Hematopoietic multipotent progenitor cell (in vitro differentiated cells): ENCODE measurements around the gene NUDCD3. TPM values are rescaled to one million over a fixed set of nuclear protein-coding genes. Genes with fewer than 3 reads are reported as not detected.
A peak's percentile ranks its signal among the peaks of the same experiment; 100 is the strongest.

Experiments used
- DNase-seq, 3 donors: peaks; one replicate each; pipeline ENCODE4 v3.0.0-alpha.2; 2011 to 2015; ENCODE audit warnings: low read depth in 2 of 3, low spot score in 2 of 3
- total RNA-seq: library from RNA; depleted of rRNA; stranded (reverse); fragments of >200 nt; gene quantifications from one replicate; pipeline ENCODE4 v1.2.3, GENCODE V29; 2012

Gene NUDCD3
- total RNA-seq, 1 donor, result 59.5 TPM

- DNase-seq, result peak in 1 of 3 donors; percentile 59
These were observed 7.7 kb downstream of the NUDCD3 start for GRCh38 chr7:44482502-44483485.

DNA sequence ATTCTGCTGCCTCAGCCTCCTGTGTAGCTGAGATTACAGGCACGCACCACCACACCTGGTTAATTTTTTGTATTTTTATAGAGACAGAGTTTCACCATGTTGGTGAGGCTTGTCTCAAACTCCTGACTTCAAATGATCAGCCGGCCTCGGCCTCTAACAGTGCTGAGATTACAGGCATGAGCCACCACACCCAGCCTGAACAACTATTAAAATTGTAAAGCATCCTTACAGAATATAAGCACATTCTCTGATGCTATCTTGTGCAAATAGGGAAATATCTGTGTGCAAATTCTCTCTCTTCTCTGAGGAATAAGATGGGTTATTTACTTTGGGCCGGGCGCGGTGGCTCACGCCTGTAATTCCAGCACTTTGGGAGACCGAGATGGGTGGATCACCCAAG, 12.5 kb downstream of the NUDCD3 start:
- no peak for DNase-seq

GRCh38 chr7:44477063-44477830, 13.2 kb downstream of the NUDCD3 start:
- DNase-seq, result peak; percentile 37 to 75 (median 68)

DNA sequence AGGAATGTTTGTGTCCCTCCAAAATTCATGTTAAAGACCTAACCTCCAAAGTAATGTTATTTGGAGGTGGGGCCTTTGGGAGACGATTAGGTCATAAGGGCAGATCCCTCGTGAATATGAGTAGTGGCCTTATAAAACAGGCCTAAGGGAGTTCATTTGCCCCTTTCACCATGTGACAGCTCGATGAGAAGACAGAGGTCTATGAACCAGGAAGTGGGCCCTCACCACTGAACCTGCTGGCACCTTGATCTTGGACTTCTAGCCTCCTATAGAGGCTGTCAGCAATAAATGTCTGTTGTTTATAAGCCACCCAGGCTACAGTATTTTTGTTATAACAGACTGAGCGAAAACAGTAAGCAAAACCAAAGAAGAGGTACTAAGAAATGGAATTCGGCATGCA, 14.1 kb downstream of the NUDCD3 start:
- DNase-seq, result no peak

DNA sequence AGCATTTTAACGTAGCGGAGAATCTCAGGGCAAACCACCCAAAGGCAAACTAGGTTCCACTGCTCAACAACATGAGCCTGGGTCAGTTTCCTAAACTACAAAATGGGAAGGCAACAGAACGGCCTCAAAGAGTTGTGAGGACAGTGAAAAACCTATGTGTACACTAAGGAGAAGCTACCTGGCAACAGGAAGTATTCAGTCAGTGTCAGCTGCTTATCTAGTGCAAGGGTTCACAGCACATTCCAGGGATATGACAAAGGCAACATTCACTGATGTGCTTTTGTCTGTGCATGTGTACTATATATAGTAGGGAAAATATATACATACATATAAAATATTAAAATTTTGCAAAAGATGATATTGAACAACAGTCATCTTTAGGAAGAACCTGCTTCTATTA, 17.2 kb downstream of the NUDCD3 start:
- DNase-seq, result no peak

DNA sequence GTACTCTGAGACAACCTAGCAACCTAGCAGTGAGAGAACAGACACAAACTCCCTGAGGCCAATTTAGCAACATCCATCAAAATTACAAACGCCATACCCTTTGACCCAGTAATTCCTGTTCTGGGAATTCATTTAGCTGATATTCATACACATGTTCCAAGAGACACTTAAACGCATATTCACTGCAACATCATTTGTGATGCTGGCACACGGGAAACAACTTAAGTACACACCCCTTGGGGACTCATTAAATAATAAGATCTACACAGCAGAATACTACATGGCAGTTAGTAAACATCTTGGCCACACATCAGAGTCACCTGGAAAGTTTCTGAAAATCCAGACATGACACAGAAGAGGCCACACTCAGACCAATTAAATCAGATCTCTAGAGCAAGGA, 17.6 kb downstream of the NUDCD3 start:
- DNase-seq, result no peak

- DNase-seq, result no peak
These were observed 18.6 kb downstream of the NUDCD3 start for GRCh38 chr7:44471850-44472249.

DNA sequence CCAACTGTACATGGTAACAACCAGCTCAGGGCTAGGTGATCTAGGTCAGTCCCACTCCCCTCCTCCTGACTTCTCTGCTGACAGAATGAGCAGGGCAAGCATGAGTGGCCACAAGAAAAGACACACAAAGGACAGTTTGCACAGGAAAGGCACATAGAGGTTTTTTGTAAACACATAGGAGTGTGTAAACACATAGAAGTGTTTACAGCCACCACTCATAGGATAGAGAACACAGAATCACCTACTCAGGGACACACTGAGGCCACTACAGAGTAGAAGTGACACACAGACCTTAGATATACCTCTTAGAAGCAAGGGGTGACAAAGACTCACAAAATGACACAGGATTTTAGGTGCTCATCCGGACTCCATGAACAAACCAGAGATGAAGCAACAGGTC, 19.0 kb downstream of the NUDCD3 start:
- no peak for DNase-seq

DNA sequence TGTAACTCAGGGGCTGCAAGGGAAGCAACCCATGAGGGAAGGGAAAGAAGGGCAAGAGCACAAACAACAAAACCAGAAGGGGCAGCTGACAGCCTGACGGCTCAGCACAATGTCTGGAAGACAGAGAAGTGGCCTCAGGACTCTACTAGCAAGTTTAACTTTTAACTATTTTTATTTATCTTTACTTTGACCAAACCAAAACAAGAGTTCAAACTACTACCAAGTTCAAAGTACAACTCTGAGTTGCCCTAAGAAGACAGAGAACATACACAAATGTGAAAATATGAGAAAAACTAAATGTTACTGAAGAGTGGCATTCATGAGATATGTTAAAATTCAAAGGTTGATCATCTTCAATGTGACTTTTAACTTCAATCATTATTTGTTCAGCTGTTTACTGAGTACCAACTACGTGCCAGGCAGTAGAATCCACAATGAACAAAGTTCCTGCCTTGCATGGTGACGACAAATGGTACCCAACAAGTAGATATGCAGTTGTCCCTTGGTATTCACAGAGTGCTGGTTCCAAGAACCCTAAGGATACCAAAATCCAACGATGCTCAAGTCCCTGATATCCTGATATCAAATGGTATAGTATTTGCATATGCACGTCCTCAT, 19.7 kb downstream of the NUDCD3 start:
- DNase-seq, result no peak

DNA sequence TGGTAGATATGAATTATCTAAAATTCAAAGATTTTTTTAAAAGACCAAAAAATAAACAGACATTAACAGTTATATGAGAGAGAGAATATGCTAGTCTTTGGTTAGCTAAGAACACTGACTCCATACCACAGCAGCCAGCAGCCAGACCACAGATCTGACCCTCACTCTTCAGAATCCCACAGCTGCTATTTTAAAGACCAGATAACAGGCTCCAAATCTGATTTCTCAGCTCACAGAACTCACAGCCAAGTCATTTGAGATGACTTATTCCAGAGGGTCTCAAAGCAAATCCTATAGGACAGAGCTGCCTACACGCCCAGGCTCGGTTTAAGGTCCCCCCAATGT, 20.4 kb downstream of the NUDCD3 start:
- no peak for DNase-seq

DNA sequence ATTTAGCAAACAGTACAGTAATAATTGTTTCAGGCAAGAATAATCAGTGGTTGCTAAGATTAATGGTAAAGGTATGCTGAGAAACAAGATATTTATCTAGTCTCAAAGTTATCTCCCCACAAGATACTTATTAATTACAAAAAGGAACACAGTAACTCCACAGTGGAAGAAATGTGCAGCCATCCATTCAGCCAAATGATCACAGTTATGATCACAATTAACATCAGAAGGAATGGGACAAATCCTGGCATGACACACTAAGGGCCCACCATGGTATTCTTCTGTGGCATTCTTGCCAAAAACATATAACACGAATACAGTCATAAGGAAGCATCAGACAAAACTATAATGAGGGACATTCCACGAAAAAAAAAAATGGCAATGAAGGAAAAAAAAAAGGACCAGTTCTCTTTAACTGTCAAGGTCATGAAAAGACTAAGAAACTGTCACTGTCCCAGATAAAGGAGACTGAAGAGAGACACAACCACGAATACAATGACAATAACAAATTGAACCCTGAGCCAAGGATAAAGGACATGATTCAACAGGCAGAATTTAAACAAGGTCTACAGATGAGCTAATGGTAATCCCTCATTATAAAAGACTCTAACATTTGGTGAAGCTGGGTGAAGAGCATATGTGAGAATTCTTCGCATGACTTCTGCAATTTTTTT, 20.9 kb downstream of the NUDCD3 start:
- DNase-seq, result no peak

DNA sequence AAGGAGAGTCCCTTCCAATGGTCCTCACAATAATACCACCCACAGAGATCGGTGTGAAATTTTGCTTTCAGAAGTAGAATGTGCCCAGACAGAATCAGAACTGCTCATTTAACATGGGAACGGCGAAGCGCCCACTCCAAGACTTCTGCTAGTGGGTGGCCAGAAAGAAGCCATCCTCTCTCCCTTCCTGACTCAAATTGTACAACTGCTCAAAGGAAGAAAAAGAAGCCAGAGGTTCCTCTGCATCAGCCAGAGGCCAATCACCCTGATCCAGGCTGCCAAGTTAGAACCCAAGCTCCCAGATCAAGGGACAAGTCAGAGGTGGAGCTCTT, 23.3 kb downstream of the NUDCD3 start:
- no peak for DNase-seq

GRCh38 chr7:44466300-44467216, 23.9 kb downstream of the NUDCD3 start:
- DNase-seq, result no peak

- DNase-seq, result no peak
These were observed 25.0 kb downstream of the NUDCD3 start for GRCh38 chr7:44465490-44465889.

- DNase-seq, result peak in 1 of 3 donors; percentile 28
These were observed 27.2 kb downstream of the NUDCD3 start for GRCh38 chr7:44463169-44463808.

DNA sequence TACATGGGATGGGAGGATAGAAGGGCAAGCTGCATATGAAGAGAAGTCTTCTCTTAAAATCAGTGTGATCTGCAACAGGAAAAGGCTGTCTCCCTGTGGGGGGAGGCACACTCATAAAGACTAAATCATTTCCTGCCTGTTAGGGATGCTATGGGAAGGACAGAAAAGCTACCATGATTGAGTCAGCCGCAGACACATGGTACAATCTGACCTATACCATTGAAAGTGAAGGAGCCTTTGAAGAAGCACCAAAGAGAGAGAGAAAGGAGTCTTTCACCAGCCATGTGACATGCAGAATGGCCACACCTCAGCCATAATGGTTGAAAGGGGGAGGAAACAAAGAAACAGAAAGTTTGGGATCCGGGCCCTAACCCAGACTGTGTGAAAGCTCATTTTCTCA, 29.1 kb downstream of the NUDCD3 start:
- no peak for DNase-seq

GRCh38 chr7:44460325-44460724, 30.1 kb downstream of the NUDCD3 start:
- DNase-seq, result peak; percentile 44 to 78 (median 61)

DNA sequence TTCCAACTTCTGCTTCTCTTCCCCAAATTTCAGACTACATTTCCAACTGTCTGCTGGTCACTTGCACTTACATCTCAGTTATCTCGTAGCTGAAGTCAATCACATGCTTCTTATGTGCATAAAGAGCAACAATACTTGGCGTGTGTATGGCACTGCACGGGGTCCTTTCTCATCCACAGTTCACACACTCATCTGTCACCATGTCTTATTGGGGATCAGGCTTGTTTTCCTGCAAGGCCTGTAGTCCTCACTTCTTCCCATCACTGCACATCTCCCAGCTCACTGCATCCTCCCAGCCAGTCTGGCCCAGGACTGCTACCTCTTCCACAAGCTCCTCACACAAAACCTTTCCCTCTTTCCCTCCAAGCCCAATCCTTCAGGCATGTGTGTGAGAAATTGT, 35.3 kb downstream of the NUDCD3 start:
- no peak for DNase-seq

DNA sequence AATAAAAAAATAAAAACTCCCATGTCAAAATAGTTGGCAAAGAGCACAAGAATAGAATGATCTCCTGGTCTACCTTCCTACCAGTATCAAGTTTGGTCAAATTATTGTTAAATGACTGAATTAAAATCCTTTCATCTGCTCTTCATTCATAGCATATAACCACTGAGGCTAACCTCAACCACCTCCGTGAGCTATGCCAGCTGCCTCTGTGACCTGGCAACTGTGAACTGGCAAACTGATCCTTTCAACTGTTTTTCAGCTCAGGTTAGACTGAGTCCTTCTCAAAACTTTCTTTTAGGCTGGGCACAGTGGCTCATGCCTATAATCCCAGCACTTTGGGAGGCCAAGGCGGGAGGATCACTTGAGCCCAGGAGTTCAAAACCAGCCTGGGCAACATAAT, 36.1 kb downstream of the NUDCD3 start:
- no peak for DNase-seq
